ENCODE results near the gene LRP8. TPM values are rescaled to one million over a fixed set of nuclear protein-coding genes. Genes with fewer than 3 reads are reported as not detected.

Gene LRP8
- total and polyA plus RNA-seq, 2 of the 13 experiments (the other 11 are each of a cell fraction or from before 2014, with no cell fraction given) = 17.3 to 17.4 TPM

DNA sequence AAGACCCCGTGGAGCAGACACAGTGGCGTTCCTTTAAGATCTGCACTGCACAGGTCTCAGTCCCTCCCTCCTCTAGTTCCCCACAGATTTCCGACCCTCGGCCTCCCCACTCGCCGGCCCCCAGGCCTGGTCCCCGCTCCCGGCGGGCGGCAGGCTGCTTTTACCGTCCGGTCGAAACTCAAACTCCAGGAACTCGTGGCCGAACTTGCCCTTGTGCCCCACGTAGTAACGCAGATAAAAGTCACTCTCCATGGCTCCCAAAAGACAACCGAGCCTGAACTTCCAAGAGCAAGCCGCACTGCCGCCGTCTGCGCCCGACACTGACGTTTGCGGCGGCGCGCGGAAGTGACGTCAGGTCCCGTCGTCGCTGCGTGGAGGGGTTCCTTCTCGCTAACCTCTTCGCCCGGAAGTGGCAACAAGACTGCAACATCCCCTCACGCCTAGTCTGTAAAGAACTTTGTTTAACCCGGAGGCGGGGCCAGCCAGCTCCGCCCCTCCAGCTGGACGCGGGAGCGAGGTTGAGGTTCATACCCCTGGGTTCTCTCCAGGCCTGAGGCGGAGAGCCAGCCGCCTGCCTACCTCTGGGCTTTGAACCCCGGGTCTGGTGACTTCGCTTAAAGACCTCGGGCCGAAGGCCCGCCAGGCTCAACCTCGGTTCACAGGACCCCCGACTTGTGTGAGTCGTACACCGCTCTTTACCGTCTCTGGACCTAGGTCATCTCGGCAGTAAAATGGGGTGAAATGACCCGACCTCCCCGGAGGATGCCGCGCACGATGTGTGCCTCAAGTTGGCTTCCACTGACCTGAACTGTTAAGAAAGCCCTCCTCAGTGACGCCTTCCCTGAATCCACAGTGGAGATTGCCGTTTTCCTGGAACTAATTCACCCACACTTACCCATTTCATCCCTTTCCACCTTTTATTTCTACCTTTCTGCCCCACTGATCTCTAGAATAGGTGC lies 89.4 kb downstream of the LRP8 start, which contains the start of gene MAGOH (continued):
- TF ChIP-seq, protein P1, sequence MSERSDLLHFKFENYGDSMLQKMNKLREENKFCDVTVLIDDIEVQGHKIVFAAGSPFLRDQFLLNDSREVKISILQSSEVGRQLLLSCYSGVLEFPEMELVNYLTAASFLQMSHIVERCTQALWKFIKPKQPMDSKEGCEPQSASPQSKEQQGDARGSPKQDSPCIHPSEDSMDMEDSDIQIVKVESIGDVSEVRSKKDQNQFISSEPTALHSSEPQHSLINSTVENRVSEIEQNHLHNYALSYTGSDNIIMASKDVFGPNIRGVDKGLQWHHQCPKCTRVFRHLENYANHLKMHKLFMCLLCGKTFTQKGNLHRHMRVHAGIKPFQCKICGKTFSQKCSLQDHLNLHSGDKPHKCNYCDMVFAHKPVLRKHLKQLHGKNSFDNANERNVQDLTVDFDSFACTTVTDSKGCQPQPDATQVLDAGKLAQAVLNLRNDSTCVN (CRISPR knock-in tag; IDR thresholded peaks at IDR 0.05; ENCODE audit: borderline replicate concordance) = 0 out of 2 replicates have a peak, but pooled peaks have one; percentile 38
- TF ChIP-seq ATAD3A (CRISPR knock-in tag; IDR thresholded peaks at IDR 0.05) = no peak
- no peak for TF ChIP-seq NFIC (IDR thresholded peaks at IDR 0.05; ENCODE audit: low read length)
- no peak for TF ChIP-seq TSC22D2 (CRISPR knock-in tag; IDR thresholded peaks at IDR 0.05; ENCODE audit: borderline replicate concordance)
- TF ChIP-seq, protein P2, sequence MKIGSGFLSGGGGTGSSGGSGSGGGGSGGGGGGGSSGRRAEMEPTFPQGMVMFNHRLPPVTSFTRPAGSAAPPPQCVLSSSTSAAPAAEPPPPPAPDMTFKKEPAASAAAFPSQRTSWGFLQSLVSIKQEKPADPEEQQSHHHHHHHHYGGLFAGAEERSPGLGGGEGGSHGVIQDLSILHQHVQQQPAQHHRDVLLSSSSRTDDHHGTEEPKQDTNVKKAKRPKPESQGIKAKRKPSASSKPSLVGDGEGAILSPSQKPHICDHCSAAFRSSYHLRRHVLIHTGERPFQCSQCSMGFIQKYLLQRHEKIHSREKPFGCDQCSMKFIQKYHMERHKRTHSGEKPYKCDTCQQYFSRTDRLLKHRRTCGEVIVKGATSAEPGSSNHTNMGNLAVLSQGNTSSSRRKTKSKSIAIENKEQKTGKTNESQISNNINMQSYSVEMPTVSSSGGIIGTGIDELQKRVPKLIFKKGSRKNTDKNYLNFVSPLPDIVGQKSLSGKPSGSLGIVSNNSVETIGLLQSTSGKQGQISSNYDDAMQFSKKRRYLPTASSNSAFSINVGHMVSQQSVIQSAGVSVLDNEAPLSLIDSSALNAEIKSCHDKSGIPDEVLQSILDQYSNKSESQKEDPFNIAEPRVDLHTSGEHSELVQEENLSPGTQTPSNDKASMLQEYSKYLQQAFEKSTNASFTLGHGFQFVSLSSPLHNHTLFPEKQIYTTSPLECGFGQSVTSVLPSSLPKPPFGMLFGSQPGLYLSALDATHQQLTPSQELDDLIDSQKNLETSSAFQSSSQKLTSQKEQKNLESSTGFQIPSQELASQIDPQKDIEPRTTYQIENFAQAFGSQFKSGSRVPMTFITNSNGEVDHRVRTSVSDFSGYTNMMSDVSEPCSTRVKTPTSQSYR (CRISPR knock-in tag; IDR thresholded peaks at IDR 0.05; ENCODE audit: borderline replicate concordance) = peak; percentile 25; the same call in 1 of the 2 replicates
- peak; percentile 97 for TF ChIP-seq HDAC1 (CRISPR knock-in tag; IDR thresholded peaks at IDR 0.05)
- TF ChIP-seq NFKB2 (CRISPR knock-in tag; IDR thresholded peaks at IDR 0.05; ENCODE audit: borderline replicate concordance) = peak; percentile 81; the same call in 1 of the 2 replicates
- TF ChIP-seq ZNF749 (CRISPR knock-in tag; IDR thresholded peaks at IDR 0.05; ENCODE audit: borderline replicate concordance) = 0 out of 2 replicates have a peak, but pooled peaks have one; percentile 48
- TF ChIP-seq ZNF615 (CRISPR knock-in tag; IDR thresholded peaks at IDR 0.05; ENCODE audit: borderline replicate concordance) = peak; percentile 84; the same call in 1 of the 2 replicates
- TF ChIP-seq, protein P3, sequence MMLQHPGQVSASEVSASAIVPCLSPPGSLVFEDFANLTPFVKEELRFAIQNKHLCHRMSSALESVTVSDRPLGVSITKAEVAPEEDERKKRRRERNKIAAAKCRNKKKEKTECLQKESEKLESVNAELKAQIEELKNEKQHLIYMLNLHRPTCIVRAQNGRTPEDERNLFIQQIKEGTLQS (CRISPR knock-in tag; IDR thresholded peaks at IDR 0.05) = no peak
- TF ChIP-seq ZIK1 (CRISPR knock-in tag; IDR thresholded peaks at IDR 0.05; ENCODE audit: borderline replicate concordance, low read depth) = peak; percentile 73
- TF ChIP-seq ZBTB7A (CRISPR knock-in tag; IDR thresholded peaks at IDR 0.05) = 0 out of 2 replicates have a peak, but pooled peaks have one; percentile 50
- TF ChIP-seq ZNF230 (CRISPR knock-in tag; IDR thresholded peaks at IDR 0.05) = 0 out of 2 replicates have a peak, but pooled peaks have one; percentile 29
- no peak for TF ChIP-seq ZNF138 (CRISPR knock-in tag; IDR thresholded peaks at IDR 0.05; ENCODE audit: low read depth)
- TF ChIP-seq RCOR2 (CRISPR knock-in tag; IDR thresholded peaks at IDR 0.05) = no peak
- TF ChIP-seq, protein P4, sequence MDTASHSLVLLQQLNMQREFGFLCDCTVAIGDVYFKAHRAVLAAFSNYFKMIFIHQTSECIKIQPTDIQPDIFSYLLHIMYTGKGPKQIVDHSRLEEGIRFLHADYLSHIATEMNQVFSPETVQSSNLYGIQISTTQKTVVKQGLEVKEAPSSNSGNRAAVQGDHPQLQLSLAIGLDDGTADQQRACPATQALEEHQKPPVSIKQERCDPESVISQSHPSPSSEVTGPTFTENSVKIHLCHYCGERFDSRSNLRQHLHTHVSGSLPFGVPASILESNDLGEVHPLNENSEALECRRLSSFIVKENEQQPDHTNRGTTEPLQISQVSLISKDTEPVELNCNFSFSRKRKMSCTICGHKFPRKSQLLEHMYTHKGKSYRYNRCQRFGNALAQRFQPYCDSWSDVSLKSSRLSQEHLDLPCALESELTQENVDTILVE (CRISPR knock-in tag; IDR thresholded peaks at IDR 0.05) = peak; percentile 45; the same call in 1 of the 2 replicates
- peak; percentile 54; the same call in 1 of the 2 replicates for TF ChIP-seq MIXL1 (CRISPR knock-in tag; IDR thresholded peaks at IDR 0.05)
- 0 out of 2 replicates have a peak, but pooled peaks have one; percentile 13 for TF ChIP-seq ZNF652 (CRISPR knock-in tag; IDR thresholded peaks at IDR 0.05; ENCODE audit: borderline replicate concordance, low read depth)
- TF ChIP-seq, protein P5, sequence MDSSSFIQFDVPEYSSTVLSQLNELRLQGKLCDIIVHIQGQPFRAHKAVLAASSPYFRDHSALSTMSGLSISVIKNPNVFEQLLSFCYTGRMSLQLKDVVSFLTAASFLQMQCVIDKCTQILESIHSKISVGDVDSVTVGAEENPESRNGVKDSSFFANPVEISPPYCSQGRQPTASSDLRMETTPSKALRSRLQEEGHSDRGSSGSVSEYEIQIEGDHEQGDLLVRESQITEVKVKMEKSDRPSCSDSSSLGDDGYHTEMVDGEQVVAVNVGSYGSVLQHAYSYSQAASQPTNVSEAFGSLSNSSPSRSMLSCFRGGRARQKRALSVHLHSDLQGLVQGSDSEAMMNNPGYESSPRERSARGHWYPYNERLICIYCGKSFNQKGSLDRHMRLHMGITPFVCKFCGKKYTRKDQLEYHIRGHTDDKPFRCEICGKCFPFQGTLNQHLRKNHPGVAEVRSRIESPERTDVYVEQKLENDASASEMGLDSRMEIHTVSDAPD (CRISPR knock-in tag; IDR thresholded peaks at IDR 0.05) = no peak
- TF ChIP-seq, protein P6, sequence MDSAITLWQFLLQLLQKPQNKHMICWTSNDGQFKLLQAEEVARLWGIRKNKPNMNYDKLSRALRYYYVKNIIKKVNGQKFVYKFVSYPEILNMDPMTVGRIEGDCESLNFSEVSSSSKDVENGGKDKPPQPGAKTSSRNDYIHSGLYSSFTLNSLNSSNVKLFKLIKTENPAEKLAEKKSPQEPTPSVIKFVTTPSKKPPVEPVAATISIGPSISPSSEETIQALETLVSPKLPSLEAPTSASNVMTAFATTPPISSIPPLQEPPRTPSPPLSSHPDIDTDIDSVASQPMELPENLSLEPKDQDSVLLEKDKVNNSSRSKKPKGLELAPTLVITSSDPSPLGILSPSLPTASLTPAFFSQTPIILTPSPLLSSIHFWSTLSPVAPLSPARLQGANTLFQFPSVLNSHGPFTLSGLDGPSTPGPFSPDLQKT (CRISPR knock-in tag; IDR thresholded peaks at IDR 0.05; ENCODE audit: borderline replicate concordance) = no peak
